GM12878 (cell line): ENCODE data around the gene JPH4. TPM values are rescaled to one million over a fixed set of nuclear protein-coding genes. Genes with fewer than 3 reads are reported as not detected.

Source experiments
- ATAC-seq: fragments of 200-7000 bp; cut with Tn5 transposase; 3 replicates; pipeline ENCODE4 v1.9.1; 2020; ENCODE audit warnings: mild to moderate bottlenecking, moderate library complexity
- BruUV-seq: library from RNA; stranded (reverse); fragments of 400-500 nt; replicated peaks from 2 replicates; lab custom pipeline; 2021; lab: Mats Ljungman, UMichigan
- CTCF ChIA-PET: fragments of 300-600 bp; sonication (Branson Sonifier 250); formaldehyde crosslinking; extraction: SDS; loops from one replicate; lab custom pipeline; 2021; ENCODE audit warnings: inconsistent platforms; lab: Yijun Ruan, JAX
- POLR2A ChIA-PET: fragments of 350-600 bp; formaldehyde crosslinking; extraction: SDS; loops from one replicate; lab custom pipeline; 2021; ENCODE audit warnings: inconsistent platforms; lab: Charles Lee
- RAD21 ChIA-PET: fragments of 300-600 bp; sonication (Branson Sonifier 250); formaldehyde crosslinking; loops from one replicate; lab custom pipeline; 2023; ENCODE audit warnings: antibody characterized with exemption; ENCODE audit not compliant: unreplicated experiment; lab: Charles Lee
- SMC1A ChIA-PET: fragments of 300-600 bp; sonication (Branson Sonifier 250); formaldehyde crosslinking; loops from one replicate; lab custom pipeline; 2023; ENCODE audit not compliant: unreplicated experiment, uncharacterized antibody; lab: Charles Lee
- DNase-seq: peaks from one replicate; pipeline ENCODE4 v3.0.0-alpha.2; 2011; ENCODE audit warnings: low read depth, low spot score
- FAIRE-seq: peaks from 3 replicates; lab custom pipeline; 2011; peaks lifted over from hg19 to GRCh38; lab: Jason Lieb, UNC
- H2AFZ ChIP-seq: 2 replicates; pipeline ENCODE4 v1.6.0; 2011; ENCODE audit warnings: low read depth, low read length, control low read depth; ENCODE audit not compliant: control insufficient read depth
- H3K27ac ChIP-seq: 2 replicates; pipeline ENCODE4 v1.5.1; 2011; ENCODE audit warnings: control low read depth; ENCODE audit not compliant: control insufficient read depth, insufficient read depth
- H3K27me3 ChIP-seq, 2 experiments: replicated peaks in 1 of 2; 2 replicates each; pipeline versions ENCODE4 v1.6.0 to v1.6.1; 2011; ENCODE audit warnings: low read length in 1 of 2; ENCODE audit not compliant: control insufficient read depth in 2 of 2, insufficient read depth in 2 of 2
- H3K36me3 ChIP-seq, 2 experiments: 2 replicates each; pipeline ENCODE4 v1.5.1; 2011; ENCODE audit warnings: low read length in 1 of 2; ENCODE audit not compliant: control insufficient read depth in 2 of 2, insufficient read depth in 2 of 2
- H3K4me1 ChIP-seq: 2 replicates; pipeline ENCODE4 v1.6.1; 2011; ENCODE audit warnings: mild to moderate bottlenecking, low read length, moderate library complexity, mixed read lengths; ENCODE audit not compliant: control insufficient read depth, insufficient read depth
- H3K4me2 ChIP-seq: 2 replicates; pipeline ENCODE4 v1.6.0; 2011; ENCODE audit warnings: control low read depth; ENCODE audit not compliant: control insufficient read depth, insufficient read depth
- H3K4me3 ChIP-seq: fragments of 200-600 bp; sonication (generic); 2 replicates; pipeline ENCODE4 v1.5.1; 2016
- H3K79me2 ChIP-seq: 2 replicates; pipeline ENCODE4 v1.6.0; 2011; ENCODE audit warnings: low read length; ENCODE audit not compliant: control insufficient read depth, insufficient read depth
- H3K9ac ChIP-seq: 2 replicates; pipeline ENCODE4 v1.8.0; 2011; ENCODE audit warnings: low read length, control low read depth, mixed read lengths; ENCODE audit not compliant: control insufficient read depth, insufficient read depth
- H3K9me3 ChIP-seq: replicated peaks from 3 replicates; pipeline ENCODE4 v1.5.1; 2011; ENCODE audit warnings: mild to moderate bottlenecking, low read length; ENCODE audit not compliant: control insufficient read depth, insufficient read depth
- H4K20me1 ChIP-seq: 2 replicates; pipeline ENCODE4 v1.6.0; 2011; ENCODE audit not compliant: control insufficient read depth, insufficient read depth
- ATF3 ChIP-seq: IDR thresholded peaks from 2 replicates; pipeline ENCODE4 v1.6.1; 2011; ENCODE audit warnings: low read depth, mild to moderate bottlenecking, low read length, moderate library complexity, borderline replicate concordance; ENCODE audit errors: extremely low read depth
- BACH1 ChIP-seq: fragments of 450-650 bp; IDR thresholded peaks from 2 replicates; pipeline ENCODE4 v1.6.1; 2017; ENCODE audit warnings: mild to moderate bottlenecking, borderline replicate concordance
- DPF2 ChIP-seq: fragments of 450-650 bp; IDR thresholded peaks from 2 replicates; pipeline ENCODE4 v1.6.1; 2017; ENCODE audit warnings: mild to moderate bottlenecking
- EZH2 ChIP-seq: IDR thresholded peaks from 2 replicates; pipeline ENCODE4 v1.6.1; 2012; ENCODE audit warnings: low read depth, mild to moderate bottlenecking, control low read depth, inconsistent platforms, low read length, borderline replicate concordance; ENCODE audit not compliant: control insufficient read depth
- HSF1 ChIP-seq: fragments of 150-350 bp; IDR thresholded peaks from 2 replicates; pipeline ENCODE4 v1.6.1; 2014; ENCODE audit warnings: mild to moderate bottlenecking, low read depth, low read length
- MYB ChIP-seq: fragments of 150-350 bp; IDR thresholded peaks from 2 replicates; pipeline ENCODE4 v1.6.1; 2014; ENCODE audit warnings: mild to moderate bottlenecking, low read depth, low read length, borderline replicate concordance
- PAX8 ChIP-seq: fragments of 450-650 bp; IDR thresholded peaks from 2 replicates; pipeline ENCODE4 v1.6.1; 2017; ENCODE audit warnings: mild to moderate bottlenecking, moderate library complexity
- PRDM15 ChIP-seq: fragments of 450-650 bp; formaldehyde crosslinking; IDR thresholded peaks from 2 replicates; pipeline ENCODE4 v1.4.0; 2020; ENCODE audit warnings: mild to moderate bottlenecking, moderate library complexity
- RBBP5 ChIP-seq: fragments of 200-600 bp; sonication (generic); conservative IDR thresholded peaks from 2 replicates; pipeline ENCODE4 v1.6.1; 2016
- SMARCA5 ChIP-seq: fragments of 450-650 bp; IDR thresholded peaks from 2 replicates; pipeline ENCODE4 v1.6.1; 2017; ENCODE audit warnings: mild to moderate bottlenecking
- SPI1 ChIP-seq: IDR thresholded peaks from 2 replicates; pipeline ENCODE4 v1.6.1; 2011; ENCODE audit warnings: low read depth, mild to moderate bottlenecking, low read length, moderate library complexity, borderline replicate concordance; ENCODE audit not compliant: insufficient read depth
- TAF1 ChIP-seq: IDR thresholded peaks from 2 replicates; pipeline ENCODE4 v1.6.1; 2011; ENCODE audit warnings: mild to moderate bottlenecking, low read depth, low read length, borderline replicate concordance
- USF1 ChIP-seq: IDR thresholded peaks from 2 replicates; pipeline ENCODE4 v1.6.1; 2011; ENCODE audit warnings: borderline replicate concordance, low read depth, mild to moderate bottlenecking, moderate library complexity, mixed read lengths, low read length; ENCODE audit not compliant: insufficient read depth; ENCODE audit errors: extremely low read length
- ZNF384 ChIP-seq: IDR thresholded peaks from 2 replicates; pipeline ENCODE4 v1.6.1; 2012; ENCODE audit warnings: low read depth, mild to moderate bottlenecking, low read length, improper control_type of control experiment, borderline replicate concordance
- WGBS: methylation state at CpG from one replicate; pipeline ENCODE4 v1.1.6; 2016; ENCODE audit warnings: low lambda C conversion rate; ENCODE audit not compliant: insufficient replicate concordance, insufficient coverage; ENCODE audit errors: missing lambda C conversion rate; 5-methylcytosine and 5-hydroxymethylcytosine counted together
- in situ Hi-C: fragments of 300-500 bp; cut with MboI; formaldehyde crosslinking; loops from 9 replicates; pipeline ENCODE4 v1.14.3; 2018; ENCODE audit warnings: mixed read lengths
- intact Hi-C: fragments of 100-400 bp; cut with micrococcal nuclease; formaldehyde crosslinking; loops from one replicate; pipeline ENCODE4 v1.14.2; 2022; ENCODE audit not compliant: unreplicated experiment
- polyA plus RNA-seq, 11 experiments: library from polyadenylated mRNA; depleted of rRNA in 4 of 11; unstranded in 6 of 11; stranded (reverse) in 5 of 11; fragments of >200 nt; fragmentation: Nextera tagmentation in 4 of 11; fragmentation: Illumina TruSeq in 1 of 11; extraction: Ambion mirVana in 4 of 11; extraction: Trizol in 1 of 11; gene quantifications; 1 replicate in 1 of 11; 2 replicates in 10 of 11; pipeline versions ENCODE4 v1.2.1 to v1.2.3, GENCODE V29; 2011 to 2016; ENCODE audit warnings: inconsistent platforms in 2 of 11, missing spikeins in 2 of 11, low read depth in 1 of 11
- total RNA-seq, 4 experiments: library from RNA; depleted of rRNA in 3 of 4; stranded (reverse); fragments of >200 nt in 3 of 4; fragmentation: Illumina TruSeq in 1 of 4; extraction: Trizol in 1 of 4; gene quantifications; 2 replicates each; pipeline versions ENCODE4 v1.2.1 to v1.2.3, GENCODE V29; 2013 to 2021
- TF ChIP-seq, protein P1 (sequence below): fragments of 450-650 bp; IDR thresholded peaks from 2 replicates; pipeline ENCODE4 v1.6.1; 2017; ENCODE audit warnings: mild to moderate bottlenecking

The JPH4 gene
- total and polyA plus RNA-seq, 10 of the 15 experiments (the other 5 are each of a cell fraction or from before 2014, with no cell fraction given) = 0.48 to 10.3 (median 3.8) TPM

GRCh38 chr14:23522643-23523198, 55.9 kb downstream of the JPH4 start:
- ChIA-PET RAD21 (no interaction called here), CTCF (interaction anchor here (0.8 to 1.5 kb wide), 2 partner anchors 16 to 36 kb away, joined by 3 read pairs; no protein-coding TSS in a partner anchor)
- no peak for ATAC-seq
- TF ChIP-seq SPI1 (no peak), TAF1 (no peak), PRDM15 (no peak), DPF2 (no peak), MYB (no peak), BACH1 (no peak), ATF3 (no peak), EZH2 (no peak), USF1 (no peak), HSF1 (no peak), ZNF384 (no peak), RBBP5 (no peak), PAX8 (no peak), SMARCA5 (no peak)
- TF ChIP-seq, protein P1, sequence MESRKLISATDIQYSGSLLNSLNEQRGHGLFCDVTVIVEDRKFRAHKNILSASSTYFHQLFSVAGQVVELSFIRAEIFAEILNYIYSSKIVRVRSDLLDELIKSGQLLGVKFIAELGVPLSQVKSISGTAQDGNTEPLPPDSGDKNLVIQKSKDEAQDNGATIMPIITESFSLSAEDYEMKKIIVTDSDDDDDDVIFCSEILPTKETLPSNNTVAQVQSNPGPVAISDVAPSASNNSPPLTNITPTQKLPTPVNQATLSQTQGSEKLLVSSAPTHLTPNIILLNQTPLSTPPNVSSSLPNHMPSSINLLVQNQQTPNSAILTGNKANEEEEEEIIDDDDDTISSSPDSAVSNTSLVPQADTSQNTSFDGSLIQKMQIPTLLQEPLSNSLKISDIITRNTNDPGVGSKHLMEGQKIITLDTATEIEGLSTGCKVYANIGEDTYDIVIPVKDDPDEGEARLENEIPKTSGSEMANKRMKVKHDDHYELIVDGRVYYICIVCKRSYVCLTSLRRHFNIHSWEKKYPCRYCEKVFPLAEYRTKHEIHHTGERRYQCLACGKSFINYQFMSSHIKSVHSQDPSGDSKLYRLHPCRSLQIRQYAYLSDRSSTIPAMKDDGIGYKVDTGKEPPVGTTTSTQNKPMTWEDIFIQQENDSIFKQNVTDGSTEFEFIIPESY = no peak

More at GRCh38 chr14:23522643-23523198, 55.9 kb downstream of the JPH4 start:
- H3K36me3 ChIP-seq = no peaks in the 10 kb centered on the region
- no TSS peak for BruUV-seq
- no peak overlapping the region for H3K4me3 ChIP-seq
- ChIA-PET SMC1A (interaction anchor here (1.3 kb wide), 1 partner anchor 35 kb away, joined by 3 read pairs; no protein-coding TSS in a partner anchor), POLR2A (no interaction called here)
- H3K4me2 ChIP-seq = no peak overlapping the region
- H3K9ac ChIP-seq = no peak overlapping the region
- no peaks in the 10 kb centered on the region for H3K27me3 ChIP-seq
- H3K9me3 ChIP-seq = no peaks in the 10 kb centered on the region
- H2AFZ ChIP-seq = no peak overlapping the region
- intact Hi-C loops = no loop called here
- WGBS = 48% methylated on average over 9 of the region's 9 CpGs
- no peaks in the 10 kb centered on the region for H3K4me1 ChIP-seq
- DNase-seq = no peak
- no peak overlapping the region for H3K27ac ChIP-seq
- FAIRE-seq = no peak
- in situ Hi-C loops = no loop called here
- no peaks in the 10 kb centered on the region for H3K79me2 ChIP-seq
- no peaks in the 10 kb centered on the region for H4K20me1 ChIP-seq
